HG02798 (cell line): ENCODE data around the gene HELZ.
"Not testable (repeated sequence)": the region's sequence is repeated elsewhere in the genome, so short reads cannot be mapped to it uniquely, and the experiment has no call there.

Experiments
- ATAC-seq: cut with Tn5 transposase; IDR thresholded peaks from one replicate; pipeline ENCODE4 v1.9.1; 2021; ENCODE audit warnings: mild to moderate bottlenecking; ENCODE audit not compliant: unreplicated experiment, poor library complexity

HELZ gene

DNA sequence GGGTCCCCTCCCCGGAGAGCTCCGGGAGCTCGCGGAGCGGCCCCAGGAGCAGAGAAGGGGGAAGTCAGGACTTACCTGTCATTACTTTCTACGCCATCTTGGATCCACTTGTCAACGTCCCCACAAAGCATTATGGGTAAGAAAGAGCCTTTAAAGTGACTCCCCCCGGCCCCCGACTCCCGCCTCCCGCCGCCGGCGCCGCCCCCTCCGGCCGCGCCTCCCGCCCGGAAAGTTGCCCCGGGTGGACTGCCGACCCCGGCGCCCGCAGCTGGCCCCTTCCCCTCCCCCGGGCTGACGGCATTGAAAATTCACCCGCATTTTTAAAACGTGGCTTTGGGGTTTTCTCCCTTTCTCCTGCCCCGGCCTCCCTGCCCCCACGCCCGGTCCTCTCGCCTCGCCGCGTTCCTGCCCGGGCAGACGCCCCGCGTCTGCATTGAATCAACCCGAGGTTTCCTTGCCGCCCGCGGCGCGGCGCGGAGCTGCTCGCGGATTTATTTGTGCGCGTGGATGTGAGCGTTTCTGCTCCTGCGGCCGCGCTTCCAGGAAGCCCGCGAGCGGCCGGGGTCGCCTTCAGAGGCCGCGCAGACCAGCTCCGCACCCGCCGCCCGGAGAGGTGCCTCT is at the start of gene HELZ:
HELZ (minus strand) TSS at position 124 of the 621 bp plus-strand sequence. CDS start 26,392 bp downstream, outside the sequence.
- peak; percentile 65 for ATAC-seq

- ATAC-seq: peak; percentile 84
Measured at GRCh38 chr17:67293251-67294203, 48.5 kb upstream of the HELZ start.

- ATAC-seq: no peak
Measured at GRCh38 chr17:67290711-67291291, 45.8 kb upstream of the HELZ start.

GRCh38 chr17:67290244-67290643 is 45.2 kb upstream of the HELZ start:
- no peak for ATAC-seq

DNA sequence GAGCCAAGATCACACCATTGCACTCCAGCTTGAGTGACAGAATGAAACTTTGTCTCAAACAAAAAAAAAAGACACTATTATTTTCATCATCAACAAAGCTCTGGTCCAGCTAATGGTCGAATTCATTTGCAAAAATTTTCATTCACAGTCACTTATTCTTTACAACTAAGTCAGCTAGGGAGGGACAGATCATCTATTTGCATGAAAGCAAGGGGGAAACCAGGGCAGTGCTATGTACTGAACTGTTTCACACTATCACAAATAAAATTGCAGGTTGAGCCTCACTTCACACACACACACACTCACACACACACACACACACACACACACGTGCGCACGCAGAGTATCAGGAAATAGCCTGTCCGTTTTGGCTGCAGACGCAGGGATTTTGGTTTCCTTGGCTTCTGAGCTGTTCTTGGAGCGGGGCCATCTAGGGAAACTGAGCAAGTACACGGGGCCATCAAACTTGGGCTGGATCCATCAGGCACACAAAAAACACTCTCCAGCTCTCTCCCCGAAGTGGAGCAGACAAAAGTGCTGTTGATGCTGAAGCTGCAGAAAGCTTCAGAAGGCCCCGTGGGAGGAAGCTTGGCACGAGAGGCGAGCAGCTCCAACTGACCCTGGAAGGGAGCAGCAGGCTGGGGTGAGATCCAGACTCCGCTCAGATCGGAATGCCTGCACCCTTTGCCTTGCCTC is 44.3 kb upstream of the HELZ start:
- ATAC-seq: no peak

GRCh38 chr17:67286826-67287225 is 41.8 kb upstream of the HELZ start:
- ATAC-seq: not testable (repeated sequence)

DNA sequence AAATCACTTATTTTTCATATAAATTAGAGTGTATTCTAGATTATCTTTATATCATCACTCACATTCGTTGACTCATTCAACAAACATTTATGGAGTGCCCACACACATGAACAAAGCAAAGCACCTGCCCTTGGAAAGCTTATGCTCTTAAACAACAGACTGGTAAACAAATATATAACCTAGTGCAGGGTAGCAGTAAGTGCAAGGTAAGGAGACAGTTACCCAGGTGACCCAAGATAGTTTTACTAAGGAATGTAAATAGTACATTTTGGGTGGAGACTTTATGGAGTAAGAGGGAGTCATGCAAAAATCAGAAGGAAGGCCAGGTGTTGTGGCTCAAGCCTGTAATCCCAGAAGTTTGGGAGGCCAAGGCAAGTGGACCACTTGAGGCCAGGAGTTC is 40.4 kb upstream of the HELZ start:
- no peak for ATAC-seq

GRCh38 chr17:67283731-67284516 is 38.9 kb upstream of the HELZ start:
- no peak for ATAC-seq

DNA sequence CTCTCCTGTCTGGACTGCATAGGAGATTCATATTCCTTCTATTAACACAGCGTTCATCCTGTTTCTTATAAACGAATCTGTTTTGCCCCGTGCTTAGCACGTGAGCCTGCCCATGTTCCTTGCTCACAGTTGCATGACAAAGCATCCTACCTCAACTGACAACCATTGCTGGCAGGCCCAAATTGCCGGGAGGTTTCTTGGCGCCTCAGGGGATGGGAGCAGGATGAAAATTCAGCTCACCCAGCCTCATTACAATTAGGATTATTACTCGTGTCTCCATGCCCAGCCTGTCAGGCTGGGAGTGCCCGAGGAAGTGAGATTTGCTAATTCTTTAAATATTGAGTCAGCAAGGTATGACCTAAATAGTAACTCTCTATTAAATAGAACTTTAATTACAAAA is 36.7 kb upstream of the HELZ start:
- no peak for ATAC-seq

DNA sequence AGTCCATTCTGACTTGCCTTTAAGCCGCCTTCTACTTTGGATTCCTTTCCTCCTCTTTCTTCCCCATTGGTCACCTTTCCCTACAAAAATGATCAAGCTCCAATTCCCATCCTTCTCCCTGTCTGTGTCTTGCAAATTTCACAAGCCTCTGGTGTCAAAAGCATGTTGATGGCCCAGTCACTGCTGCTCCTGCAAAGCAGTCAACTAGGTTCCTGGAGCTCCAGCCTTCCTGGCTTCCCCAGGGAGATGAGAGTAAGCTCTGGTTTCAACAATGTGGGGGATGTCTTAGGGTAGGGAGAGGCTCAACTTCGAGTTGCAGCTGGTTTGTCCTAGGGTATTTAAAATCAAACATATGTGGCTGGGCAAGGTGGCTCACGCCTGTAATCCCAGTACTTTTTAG is 36.1 kb upstream of the HELZ start:
- no peak for ATAC-seq

DNA sequence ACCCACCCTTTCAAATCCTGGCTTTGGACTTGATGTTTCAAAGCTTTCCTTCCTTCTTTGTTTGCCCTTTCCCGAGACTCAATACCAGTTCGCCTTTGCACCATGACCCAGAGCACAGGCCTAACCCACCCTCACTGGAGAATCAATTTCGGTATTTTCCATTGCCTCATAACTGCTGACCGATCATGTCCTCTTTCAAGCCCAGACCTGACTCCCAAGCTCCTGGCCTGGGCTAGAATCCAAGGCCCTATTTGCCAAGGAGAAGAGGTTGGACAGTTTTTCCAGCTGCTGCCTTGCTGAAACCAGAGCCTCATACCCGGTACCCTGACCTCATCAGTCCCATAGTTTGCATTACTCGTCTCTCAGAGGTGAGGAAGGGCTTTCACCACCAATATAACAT is 35.3 kb upstream of the HELZ start:
- no peak for ATAC-seq

GRCh38 chr17:67279115-67279514 is 34.1 kb upstream of the HELZ start:
- no peak for ATAC-seq

GRCh38 chr17:67278363-67278762 is 33.4 kb upstream of the HELZ start:
- no peak for ATAC-seq

- ATAC-seq: no peak
Measured at GRCh38 chr17:67276075-67276474, 31.1 kb upstream of the HELZ start.

- ATAC-seq: no peak
Measured at GRCh38 chr17:67274466-67274865, 29.5 kb upstream of the HELZ start.

GRCh38 chr17:67273900-67274299 is 28.9 kb upstream of the HELZ start:
- ATAC-seq: no peak

- no peak for ATAC-seq
Measured at GRCh38 chr17:67272312-67273047, 27.5 kb upstream of the HELZ start.

DNA sequence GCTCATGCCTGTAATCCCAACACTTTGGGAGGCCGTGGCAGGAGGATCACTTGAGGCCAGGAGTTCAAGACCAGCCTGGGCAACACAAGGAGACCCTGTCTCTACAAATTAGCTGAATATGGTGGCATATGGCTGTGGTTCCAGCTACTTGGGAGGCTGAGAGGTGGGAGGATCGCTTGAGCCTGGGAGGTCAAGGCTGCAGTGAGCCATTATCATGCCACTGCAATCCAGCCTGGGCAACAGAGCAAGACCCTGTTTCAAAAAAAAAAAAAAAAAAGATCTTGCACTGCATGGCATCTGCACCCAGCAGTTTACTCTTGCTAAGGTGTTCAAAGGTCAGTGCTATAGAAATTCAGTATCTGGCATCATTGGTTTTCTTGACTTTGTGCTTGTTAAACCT is 26.2 kb upstream of the HELZ start:
- not testable (repeated sequence) for ATAC-seq

DNA sequence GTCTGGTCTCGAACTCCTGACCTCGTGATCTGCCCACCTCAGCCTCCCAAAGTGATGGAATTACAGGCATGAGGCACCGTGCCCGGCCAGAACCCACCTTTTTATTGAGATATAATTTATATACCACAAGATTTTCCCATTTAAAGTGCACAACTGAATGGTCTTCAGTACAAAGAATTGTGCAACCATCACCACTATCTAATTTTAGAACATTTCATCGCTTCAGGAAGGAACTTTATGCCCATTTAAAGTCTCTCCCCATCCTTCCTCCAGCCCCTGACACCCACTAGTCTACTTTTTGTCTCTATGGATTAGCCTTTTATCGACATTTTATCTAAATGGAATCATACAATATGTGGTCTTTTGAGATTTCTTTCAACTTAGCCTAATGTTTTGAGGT is 25.4 kb upstream of the HELZ start:
- ATAC-seq: no peak
